Body of pancreas (tissue), 4 donors: ENCODE measurements around the gene GRAMD1C.

Experiments used
- POLR2A ChIP-seq, 3 donors: fragments of 450-650 bp; IDR thresholded peaks; one replicate each; pipeline ENCODE4 v1.6.1; 2016; ENCODE audit warnings: antibody characterized with exemption in 3 of 3, mild to moderate bottlenecking in 2 of 3
- TF ChIP-seq, protein P1 (sequence below), 7 experiments: fragments of 450-650 bp in 4 of 7; fragments of 200-600 bp in 3 of 7; sonication (generic) in 3 of 7; IDR thresholded peaks; one replicate each; pipeline ENCODE4 v1.5.1; 2016 to 2019; ENCODE audit warnings: antibody characterized with exemption in 7 of 7

GRCh38 chr3:113981803-113982202 is 143.2 kb downstream of the GRAMD1C start:
- TF ChIP-seq, protein P1, sequence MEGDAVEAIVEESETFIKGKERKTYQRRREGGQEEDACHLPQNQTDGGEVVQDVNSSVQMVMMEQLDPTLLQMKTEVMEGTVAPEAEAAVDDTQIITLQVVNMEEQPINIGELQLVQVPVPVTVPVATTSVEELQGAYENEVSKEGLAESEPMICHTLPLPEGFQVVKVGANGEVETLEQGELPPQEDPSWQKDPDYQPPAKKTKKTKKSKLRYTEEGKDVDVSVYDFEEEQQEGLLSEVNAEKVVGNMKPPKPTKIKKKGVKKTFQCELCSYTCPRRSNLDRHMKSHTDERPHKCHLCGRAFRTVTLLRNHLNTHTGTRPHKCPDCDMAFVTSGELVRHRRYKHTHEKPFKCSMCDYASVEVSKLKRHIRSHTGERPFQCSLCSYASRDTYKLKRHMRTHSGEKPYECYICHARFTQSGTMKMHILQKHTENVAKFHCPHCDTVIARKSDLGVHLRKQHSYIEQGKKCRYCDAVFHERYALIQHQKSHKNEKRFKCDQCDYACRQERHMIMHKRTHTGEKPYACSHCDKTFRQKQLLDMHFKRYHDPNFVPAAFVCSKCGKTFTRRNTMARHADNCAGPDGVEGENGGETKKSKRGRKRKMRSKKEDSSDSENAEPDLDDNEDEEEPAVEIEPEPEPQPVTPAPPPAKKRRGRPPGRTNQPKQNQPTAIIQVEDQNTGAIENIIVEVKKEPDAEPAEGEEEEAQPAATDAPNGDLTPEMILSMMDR (IDR thresholded peaks at IDR 0.05): no peak
- no peak for TF ChIP-seq POLR2A (IDR thresholded peaks at IDR 0.05)
